Stomach (tissue), 9 donors: Measurements from ENCODE around the gene THAP5. TPM values are rescaled to one million over a fixed set of nuclear protein-coding genes. Genes with fewer than 3 reads are reported as not detected.

Experiments
- DNase-seq, 2 donors: peaks; one replicate each; pipeline versions ENCODE4 v3.0.0 to v3.0.0-alpha.2; 2013 to 2019
- H3K27ac ChIP-seq, 5 donors: fragments of 200-600 bp in 4 of 5; sonication (generic) in 4 of 5; one replicate each; pipeline ENCODE4 v1.5.1; 2013 to 2019; ENCODE audit warnings: mild to moderate bottlenecking in 1 of 5, moderate library complexity in 1 of 5
- H3K27me3 ChIP-seq, 3 donors: fragments of 200-600 bp; sonication (generic); one replicate each; pipeline ENCODE4 v1.5.1; 2017 to 2019; ENCODE audit warnings: mixed run types in 1 of 3
- H3K36me3 ChIP-seq, 4 donors: fragments of 200-600 bp; sonication (generic); 1 replicate in 3 of 4; 2 replicates in 1 of 4; pipeline ENCODE4 v1.5.1; 2016 to 2019
- H3K4me1 ChIP-seq, 4 donors: fragments of 200-600 bp; sonication (generic); one replicate each; pipeline ENCODE4 v1.5.1; 2016 to 2019
- H3K4me3 ChIP-seq, 4 donors: fragments of 200-600 bp; sonication (generic) in 3 of 4; one replicate each; pipeline ENCODE4 v1.5.1; 2016 to 2019; ENCODE audit warnings: mild to moderate bottlenecking in 1 of 4
- H3K9me3 ChIP-seq, 4 donors: fragments of 200-600 bp; sonication (generic); one replicate each; pipeline ENCODE4 v1.5.1; 2016 to 2019
- CTCF ChIP-seq, 7 experiments: fragments of 450-650 bp in 4 of 7; fragments of 200-600 bp in 3 of 7; sonication (generic) in 3 of 7; IDR thresholded peaks; one replicate each; pipeline ENCODE4 v1.5.1; 2016 to 2019; ENCODE audit warnings: antibody characterized with exemption in 7 of 7, control low read depth in 2 of 7, mild to moderate bottlenecking in 1 of 7
- EP300 ChIP-seq: sonication (generic); formaldehyde crosslinking; IDR thresholded peaks from one replicate; pipeline ENCODE4 v1.6.1; 2017; ENCODE audit warnings: antibody characterized with exemption
- POLR2A ChIP-seq, 4 donors: fragments of 450-650 bp; IDR thresholded peaks; one replicate each; pipeline ENCODE4 v1.6.1; 2016; ENCODE audit warnings: antibody characterized with exemption in 4 of 4, control low read depth in 2 of 4, mild to moderate bottlenecking in 1 of 4, moderate library complexity in 1 of 4
- POLR2AphosphoS5 ChIP-seq, 3 donors: sonication (generic); formaldehyde crosslinking; IDR thresholded peaks; one replicate each; pipeline ENCODE4 v1.6.1; 2016; ENCODE audit warnings: antibody characterized with exemption in 3 of 3
- WGBS, 5 donors: extraction: QIAGEN DNeasy Blood & Tissue Kit in 3 of 5; methylation state at CpG; one replicate each; pipeline versions ENCODE4 v1.1.5 to v1.1.7; 2013 to 2018; 5-methylcytosine and 5-hydroxymethylcytosine counted together
- intact Hi-C: fragments of 100-400 bp; cut with DNase I; formaldehyde crosslinking; loops from one replicate; pipeline ENCODE4 v1.15.1; 2023; ENCODE audit warnings: low total_unique reads
- polyA plus RNA-seq, 3 donors: library from polyadenylated mRNA; stranded (reverse); fragments of 200-250 nt; gene quantifications; one replicate each; pipeline ENCODE4 v1.2.3, GENCODE V29; 2013
- total RNA-seq, 5 donors: library from RNA; depleted of rRNA; stranded (reverse); fragments of >200 nt; gene quantifications; one replicate each; pipeline versions ENCODE4 v1.1.0 to v1.2.3, GENCODE V29; 2014 to 2016
- donor health status: healthy with polysubstance abuse.
- donor health status: Bipolar disorder and iron deficiency.
- donor health status: healthy.

The THAP5 gene
- total and polyA plus RNA-seq, 8 donors = 5.8 to 73.2 (median 20.1) TPM

DNA sequence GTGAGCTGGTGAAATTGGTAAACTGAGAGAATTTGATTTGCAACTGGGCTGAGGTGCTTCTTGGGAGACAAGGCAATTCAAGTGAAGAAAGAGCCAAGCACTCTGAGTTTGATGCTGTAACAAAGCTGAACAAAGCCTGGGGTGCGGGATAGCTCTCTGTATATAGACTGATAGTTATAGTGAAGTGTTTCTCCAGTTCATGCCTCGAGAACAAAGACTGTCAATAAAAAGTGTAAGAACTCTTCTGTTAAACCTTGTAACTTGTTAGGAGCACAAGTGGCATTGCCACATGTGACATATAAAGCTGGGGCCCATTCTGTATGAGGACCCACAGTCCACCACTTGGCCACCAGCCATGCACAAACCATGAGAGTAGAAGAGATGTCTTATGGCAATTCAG lies 32.3 kb downstream of the THAP5 start:
- no peak overlapping the region for H3K27ac ChIP-seq
- TF ChIP-seq POLR2A (IDR thresholded peaks at IDR 0.05) = no peak
- no peak for TF ChIP-seq EP300
- no peak for TF ChIP-seq CTCF (IDR thresholded peaks at IDR 0.05)
- TF ChIP-seq POLR2AphosphoS5 (IDR thresholded peaks at IDR 0.05) = no peak
- H3K4me3 ChIP-seq = no peak overlapping the region
- no peaks in the 10 kb centered on the region for H3K9me3 ChIP-seq
- 75 to 85% (median 79%) methylated on average over 2 of the region's 2 CpGs for WGBS, 5 donors
- intact Hi-C loops = no loop called here
- no peaks in the 10 kb centered on the region for H3K36me3 ChIP-seq
- H3K4me1 ChIP-seq = no peaks in the 10 kb centered on the region
- no peak for DNase-seq
- no peaks in the 10 kb centered on the region for H3K27me3 ChIP-seq

DNA sequence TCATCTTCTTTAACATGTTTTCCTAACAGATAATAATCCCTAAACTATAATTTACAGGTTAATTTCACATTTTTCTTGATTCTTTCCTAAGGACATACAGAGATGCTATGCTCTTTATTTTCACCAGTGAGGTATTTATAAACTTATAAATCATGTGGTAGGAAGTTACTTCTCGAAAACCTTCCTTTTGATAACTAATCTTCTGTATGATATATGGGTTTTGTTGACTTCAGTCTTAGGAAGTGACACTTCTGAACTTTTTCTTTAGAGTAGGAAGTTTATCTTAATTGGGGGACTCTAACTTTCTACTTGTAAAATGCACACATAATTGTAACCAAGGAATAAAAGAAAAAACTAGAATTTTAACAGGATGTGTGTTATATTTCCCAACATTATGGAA lies 33.8 kb downstream of the THAP5 start:
- no peaks in the 10 kb centered on the region for H3K4me1 ChIP-seq
- WGBS, 5 donors = 53 to 72% (median 63%) methylated on average over 1 of the region's 1 CpG
- no peak for DNase-seq
- H3K36me3 ChIP-seq = no peaks in the 10 kb centered on the region
- no peaks in the 10 kb centered on the region for H3K27me3 ChIP-seq
- TF ChIP-seq EP300 (no peak), CTCF (IDR thresholded peaks at IDR 0.05) (no peak), POLR2A (IDR thresholded peaks at IDR 0.05) (no peak), POLR2AphosphoS5 (IDR thresholded peaks at IDR 0.05) (no peak)
- no peak overlapping the region for H3K4me3 ChIP-seq
- H3K9me3 ChIP-seq = no peaks in the 10 kb centered on the region
- intact Hi-C loops = no loop called here
- H3K27ac ChIP-seq = no peak overlapping the region

DNA sequence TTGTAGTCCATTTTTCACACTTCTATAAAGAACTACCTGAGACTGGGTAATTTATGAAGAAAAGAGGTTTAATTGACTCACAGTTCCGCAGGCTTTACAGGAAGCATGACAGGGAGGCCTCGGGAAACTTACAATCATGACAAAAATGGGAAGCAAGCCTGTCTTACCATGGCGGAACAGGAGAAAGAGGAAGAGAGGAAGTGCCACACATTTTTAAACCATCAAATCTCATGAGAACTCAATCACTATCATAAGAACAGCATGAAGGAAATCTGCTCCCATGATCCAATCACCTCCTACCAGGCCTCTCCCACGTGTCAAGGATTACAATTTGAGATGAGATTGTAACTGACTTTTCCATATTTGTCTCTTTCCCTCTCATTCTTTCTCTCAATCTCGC lies 34.2 kb downstream of the THAP5 start:
- H3K27me3 ChIP-seq = no peaks in the 10 kb centered on the region
- no peak overlapping the region for H3K4me3 ChIP-seq
- DNase-seq = no peak
- WGBS, 5 donors = 59 to 78% (median 73%) methylated on average over 5 of the region's 5 CpGs
- H3K9me3 ChIP-seq = no peaks in the 10 kb centered on the region
- TF ChIP-seq EP300 (no peak), POLR2A (IDR thresholded peaks at IDR 0.05) (no peak), CTCF (IDR thresholded peaks at IDR 0.05) (no peak), POLR2AphosphoS5 (IDR thresholded peaks at IDR 0.05) (no peak)
- intact Hi-C loops = no loop called here
- no peaks in the 10 kb centered on the region for H3K4me1 ChIP-seq
- H3K27ac ChIP-seq = no peak overlapping the region
- no peaks in the 10 kb centered on the region for H3K36me3 ChIP-seq

GRCh38 chr7:108533712-108534111 lies 35.8 kb downstream of the THAP5 start:
- Histone ChIP-seq H3K4me1 (no peaks in the 10 kb centered on the region), H3K27ac (no peak overlapping the region), H3K36me3 (no peaks in the 10 kb centered on the region), H3K27me3 (no peaks in the 10 kb centered on the region), H3K9me3 (no peaks in the 10 kb centered on the region), H3K4me3 (no peak overlapping the region)
- intact Hi-C loops = no loop called here
- no peak for TF ChIP-seq POLR2AphosphoS5 (IDR thresholded peaks at IDR 0.05)
- no peak for TF ChIP-seq EP300
- no peak for TF ChIP-seq POLR2A (IDR thresholded peaks at IDR 0.05)
- no peak for TF ChIP-seq CTCF (IDR thresholded peaks at IDR 0.05)
- 95 to 97% (median 96%) methylated on average over 3 of the region's 3 CpGs for WGBS, 5 donors
- no peak for DNase-seq
